GM19372 (cell line): ENCODE results near the gene HNRNPAB.

ENCODE experiments used
- ATAC-seq: cut with Tn5 transposase; IDR thresholded peaks from one replicate; pipeline ENCODE4 v1.9.1; 2021; ENCODE audit warnings: mild to moderate bottlenecking, low read depth, moderate library complexity; ENCODE audit not compliant: unreplicated experiment

HNRNPAB gene

DNA sequence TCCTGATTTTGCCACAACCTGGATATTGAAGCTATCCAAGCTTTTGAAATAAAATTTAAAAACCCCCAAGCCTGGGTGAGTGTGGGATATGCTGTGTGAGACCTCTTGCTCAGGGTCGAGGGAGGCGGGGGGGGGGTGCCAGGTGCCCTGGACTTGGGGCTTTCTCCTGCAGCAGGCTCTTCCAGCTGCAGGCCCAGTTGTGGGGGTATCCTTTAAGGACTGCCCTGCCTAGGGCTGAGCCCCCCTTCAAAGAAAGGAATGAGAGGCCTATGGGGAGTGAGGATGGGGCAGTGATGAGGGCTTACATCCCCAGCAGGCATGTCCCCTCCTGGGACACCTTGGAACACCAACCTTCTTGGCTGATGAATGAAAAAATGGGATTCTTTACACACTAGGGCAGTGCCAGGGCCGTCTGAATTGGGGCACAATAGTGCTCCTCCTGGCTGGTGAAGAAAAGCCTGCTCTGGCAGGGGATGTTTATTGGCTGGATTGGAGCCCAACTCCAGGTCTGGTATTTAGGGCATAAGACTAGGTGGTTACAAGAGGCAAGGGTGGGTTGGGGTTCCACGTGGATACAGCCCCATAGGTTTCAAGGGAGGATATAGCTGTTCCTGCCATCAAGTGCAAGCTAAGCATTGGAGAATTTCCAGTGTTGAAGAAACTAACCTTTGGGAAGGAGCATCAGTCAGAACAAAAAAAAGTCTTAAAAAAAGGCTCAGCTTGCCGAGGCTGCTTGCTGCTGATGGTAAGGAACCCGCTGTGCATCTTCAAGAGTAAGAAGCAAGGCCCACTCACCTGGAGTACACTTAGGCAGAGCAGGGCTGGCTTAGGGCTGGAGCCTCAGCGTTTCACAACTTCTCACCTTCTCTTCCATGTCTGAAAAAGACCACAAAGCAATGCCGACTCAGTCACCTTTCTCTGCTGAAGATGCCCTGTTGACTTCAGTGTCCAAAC lies 7.0 kb downstream of the HNRNPAB start:
- no peak for ATAC-seq

DNA sequence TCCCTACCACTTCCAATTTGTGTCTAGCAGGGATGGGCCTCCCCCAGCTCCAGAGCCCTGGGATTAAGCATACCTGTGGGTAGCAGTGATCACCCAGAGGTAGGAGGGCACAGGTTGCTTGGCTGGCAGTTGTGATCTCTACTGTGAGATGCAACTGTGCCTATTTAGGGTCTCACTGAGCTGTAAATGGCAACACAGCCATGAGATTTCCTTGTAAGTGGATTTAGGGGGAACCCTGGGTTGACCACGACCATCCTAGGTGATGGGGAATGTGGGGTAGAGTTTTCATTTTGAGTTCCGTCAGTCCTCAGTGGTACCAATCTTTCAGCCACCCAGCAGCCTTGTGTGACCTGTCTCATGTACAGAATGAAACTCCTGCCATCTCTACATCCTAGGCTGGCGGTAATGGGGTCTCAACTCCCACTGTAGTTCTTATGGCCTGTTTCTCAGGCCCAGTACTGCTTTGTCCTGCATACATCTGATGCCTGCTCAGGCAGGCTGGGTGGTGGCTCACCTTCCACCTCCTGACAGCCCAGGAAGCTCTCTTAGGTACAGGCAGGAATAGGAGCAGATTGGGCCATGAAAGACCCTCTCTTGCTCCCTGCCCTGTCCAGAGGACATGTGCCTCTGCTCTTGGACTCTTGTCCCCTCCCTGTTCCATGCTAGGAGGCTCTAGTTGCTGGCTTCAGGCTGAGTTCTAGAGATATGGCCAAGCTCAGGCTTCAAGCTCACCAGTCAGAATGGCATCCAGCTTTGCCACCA lies 8.1 kb downstream of the HNRNPAB start:
- ATAC-seq, result no peak

- no peak for ATAC-seq
Observed at GRCh38 chr5:178213003-178213461, 8.7 kb downstream of the HNRNPAB start.

DNA sequence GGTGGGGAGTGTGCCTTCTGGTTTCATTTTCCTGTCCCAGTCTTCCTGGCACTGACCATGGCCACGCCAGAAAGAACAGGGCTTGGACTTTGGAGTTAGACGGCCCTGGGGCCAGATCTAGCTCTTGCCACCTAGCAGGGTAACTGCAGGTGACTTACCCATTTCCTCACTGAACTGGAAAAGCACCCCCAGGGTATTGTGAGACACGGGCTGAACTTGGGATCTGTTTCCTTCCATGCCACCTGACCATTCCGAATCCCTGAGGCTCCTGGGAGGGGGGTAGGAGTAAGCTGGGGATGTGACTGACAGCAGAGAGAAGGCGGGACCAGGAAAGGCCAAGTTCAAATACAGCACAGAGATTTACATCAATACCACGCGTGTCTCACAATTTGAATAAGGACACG lies 9.4 kb downstream of the HNRNPAB start:
- no peak for ATAC-seq

DNA sequence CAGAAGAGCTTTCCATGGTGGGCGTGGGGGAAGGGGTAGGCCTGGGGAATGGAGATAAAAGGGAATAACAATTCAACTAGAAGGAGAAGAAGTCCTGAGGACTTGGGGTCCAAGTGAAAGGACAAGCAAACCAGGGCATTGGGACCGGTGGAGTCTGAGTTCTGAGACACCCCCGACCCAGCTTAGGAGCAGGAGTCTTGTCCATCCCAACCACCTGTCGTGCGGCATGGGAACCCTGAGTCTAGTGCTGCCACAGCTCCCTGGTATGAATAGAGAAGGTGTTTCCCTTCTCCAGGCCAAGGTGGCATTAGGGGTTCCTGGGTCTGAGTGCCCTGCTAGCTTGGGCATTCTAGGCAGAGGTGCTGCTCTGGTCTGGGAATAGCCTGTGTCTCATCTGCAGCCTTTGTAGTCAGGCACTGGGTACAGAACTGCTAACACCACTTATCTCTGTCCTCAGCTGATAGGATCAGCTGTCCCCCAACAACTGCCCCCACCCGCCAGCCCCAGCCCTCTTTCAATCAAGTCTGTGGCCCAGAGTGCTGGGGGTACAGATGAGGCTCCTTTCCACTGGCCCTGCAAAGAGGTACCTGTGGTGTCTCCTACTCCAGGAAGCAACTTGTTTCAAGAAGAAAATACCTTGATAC lies 9.9 kb downstream of the HNRNPAB start:
- ATAC-seq, result no peak

DNA sequence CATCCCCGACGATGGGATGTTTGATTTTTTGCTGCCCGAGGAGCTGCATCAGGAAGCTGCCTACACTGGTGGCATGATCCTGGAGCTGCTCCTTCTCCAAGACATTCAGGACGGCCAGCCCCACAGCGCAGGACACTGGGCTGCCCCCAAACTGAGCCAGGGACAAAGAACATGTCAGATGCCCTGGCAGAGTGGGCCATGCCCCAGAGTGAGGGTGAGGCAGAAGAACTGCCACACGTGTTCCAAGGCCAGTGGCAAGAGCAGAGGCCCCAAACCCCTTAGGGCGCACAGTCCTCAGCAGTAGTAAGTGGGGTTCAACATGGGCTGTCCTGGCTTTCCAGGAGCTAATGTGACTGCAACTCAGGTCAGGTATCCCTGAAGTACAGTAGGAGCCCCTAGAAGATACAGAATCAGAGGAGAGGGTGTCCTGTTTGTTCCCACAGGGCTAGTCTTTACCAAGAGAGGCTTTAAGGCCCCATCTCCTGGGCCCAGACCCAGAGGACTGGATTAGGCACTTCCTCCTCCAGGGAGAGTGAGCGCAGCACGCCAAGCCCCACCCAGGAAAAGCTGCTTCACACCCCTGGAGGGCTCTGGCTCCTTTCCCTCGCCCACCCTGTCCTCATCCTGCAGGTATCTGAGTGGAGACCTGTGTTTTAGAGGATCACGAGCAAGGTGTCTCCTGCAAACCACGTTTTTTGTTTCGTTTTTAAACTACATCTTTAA lies 11.1 kb downstream of the HNRNPAB start:
- ATAC-seq, result no peak

GRCh38 chr5:178216088-178216534 lies 11.8 kb downstream of the HNRNPAB start:
- no peak for ATAC-seq

DNA sequence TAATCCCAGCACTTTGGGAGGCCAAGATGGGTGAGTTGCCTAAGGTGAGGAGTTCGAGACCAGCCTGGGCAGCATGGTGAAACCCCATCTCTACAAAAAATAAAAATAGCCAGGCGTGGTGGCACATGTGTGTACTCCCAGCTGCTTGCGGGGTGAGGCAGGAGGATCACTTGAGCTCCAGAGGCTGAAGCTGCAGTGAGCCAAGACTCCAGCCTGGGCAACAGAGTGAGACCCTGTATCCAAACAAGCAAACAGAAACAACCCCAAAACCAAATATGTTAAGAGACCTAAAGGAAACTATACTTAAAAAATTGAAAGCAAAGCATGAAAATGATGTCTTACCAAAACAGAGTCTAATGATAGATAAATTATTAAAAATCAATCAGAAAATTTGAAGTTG lies 12.4 kb downstream of the HNRNPAB start:
- ATAC-seq, result no peak

DNA sequence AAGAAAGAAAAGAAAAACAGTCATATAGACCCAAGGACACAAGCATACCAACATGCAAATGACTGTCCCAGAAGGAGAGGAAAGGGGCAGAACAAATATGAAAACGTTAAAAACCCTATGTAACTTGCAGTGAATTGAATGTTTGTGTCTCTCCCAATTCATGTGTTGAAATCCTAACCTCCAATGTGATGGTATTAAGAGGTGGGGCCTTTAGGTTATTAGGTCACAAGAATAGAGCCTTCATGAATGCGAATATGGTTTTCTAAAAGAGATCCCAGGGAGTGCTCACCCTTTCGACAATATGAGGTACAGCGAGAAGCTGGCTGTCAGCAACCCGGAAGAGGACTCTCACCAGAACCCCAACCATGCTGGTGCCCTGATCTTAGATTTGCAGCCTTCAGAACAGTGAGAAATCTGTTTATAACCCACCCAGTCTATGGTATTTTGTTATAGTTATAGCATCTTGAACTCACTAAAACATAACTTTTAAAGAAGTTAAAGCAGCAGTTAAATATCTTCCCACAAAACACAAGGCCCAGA lies 14.0 kb downstream of the HNRNPAB start:
- ATAC-seq, result no peak

GRCh38 chr5:178218827-178219226 lies 14.5 kb downstream of the HNRNPAB start:
- no peak for ATAC-seq

GRCh38 chr5:178221282-178221681 lies 16.9 kb downstream of the HNRNPAB start:
- ATAC-seq, result no peak

- no peak for ATAC-seq
Observed at GRCh38 chr5:178221853-178222252, 17.5 kb downstream of the HNRNPAB start.

DNA sequence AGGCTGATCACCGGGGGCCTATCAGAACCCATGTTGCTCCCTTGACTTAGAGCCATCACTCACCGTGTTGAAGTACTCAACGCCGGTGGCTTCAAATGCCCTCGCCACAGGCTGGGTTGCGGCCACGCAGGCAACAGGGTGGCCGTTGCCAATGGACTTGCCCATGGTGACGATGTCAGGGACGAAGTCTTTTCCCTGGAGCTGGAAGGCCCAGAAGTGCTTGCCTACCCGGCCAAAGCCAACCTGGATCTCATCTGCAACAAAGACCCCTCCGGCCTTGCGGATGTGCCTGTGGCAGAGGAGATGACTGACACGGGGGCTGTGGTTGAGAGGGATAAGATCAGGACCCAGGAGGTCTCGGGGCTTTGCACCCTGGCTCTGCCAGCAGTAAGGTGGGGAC lies 18.0 kb downstream of the HNRNPAB start:
- no peak for ATAC-seq

- no peak for ATAC-seq
Observed at GRCh38 chr5:178223196-178223773, 19.0 kb downstream of the HNRNPAB start.

DNA sequence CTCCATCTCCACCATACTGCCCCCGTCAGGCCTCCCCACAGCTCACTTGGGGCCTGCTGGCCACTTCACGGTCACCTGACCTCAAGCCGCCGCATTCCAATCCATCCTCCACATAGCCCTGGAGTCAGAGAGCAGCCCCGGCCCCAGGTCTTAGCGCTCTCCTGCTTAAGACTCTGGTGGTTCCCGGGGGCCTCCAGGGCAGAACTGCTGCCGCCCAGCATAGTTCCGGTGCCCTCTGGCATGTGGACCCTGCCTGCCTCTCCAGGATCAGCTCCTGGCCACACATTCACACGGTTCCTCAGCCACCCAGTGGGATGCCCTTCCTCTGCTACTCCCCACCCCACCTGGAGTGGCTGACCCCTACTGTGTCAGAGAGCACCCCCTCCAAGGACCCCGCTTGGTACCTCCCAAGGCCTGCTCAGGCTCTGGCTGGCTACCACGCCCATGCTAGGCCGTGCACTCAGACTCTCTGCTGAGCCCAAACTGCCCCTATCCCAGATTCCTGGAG lies 19.5 kb downstream of the HNRNPAB start:
- ATAC-seq, result no peak

DNA sequence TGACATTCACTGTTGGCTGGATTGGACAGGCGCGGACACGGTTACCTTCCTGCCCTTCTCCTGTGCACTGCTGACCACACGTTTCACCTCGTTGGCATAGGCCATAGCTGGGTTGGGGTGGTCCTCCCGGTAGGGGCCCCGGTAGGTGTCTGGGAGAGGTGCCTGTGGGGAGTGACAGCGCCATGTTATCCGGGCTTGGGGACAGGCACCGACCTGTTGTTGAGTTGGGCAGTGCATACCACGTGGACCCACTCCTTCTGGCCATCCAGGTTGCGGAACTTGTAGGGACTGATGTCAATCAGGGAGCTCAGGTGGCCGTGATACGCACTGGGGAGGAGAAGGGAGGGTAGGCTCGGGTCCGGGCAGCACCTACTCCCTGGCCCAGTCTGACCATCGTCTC lies 20.1 kb downstream of the HNRNPAB start:
- no peak for ATAC-seq

DNA sequence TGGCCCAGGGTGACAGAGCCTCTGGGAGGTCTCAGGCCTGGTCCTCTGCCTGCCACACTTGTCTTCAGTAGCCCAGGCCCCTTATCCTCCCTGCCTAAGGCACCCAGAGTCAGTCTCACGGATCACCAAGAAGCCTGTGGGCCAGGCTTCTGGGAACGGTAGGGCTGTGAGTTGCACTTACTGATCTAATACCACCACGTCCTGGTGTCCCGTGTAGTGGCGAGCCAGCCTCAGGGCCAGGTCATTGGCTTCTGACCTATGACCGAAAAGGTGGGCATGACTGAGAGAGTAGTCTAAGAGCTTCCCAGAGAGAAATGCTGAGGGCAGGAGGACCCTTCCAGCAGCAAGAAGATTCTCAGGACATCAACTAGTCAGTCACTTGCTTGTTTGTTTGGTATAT lies 20.8 kb downstream of the HNRNPAB start:
- no peak for ATAC-seq

- no peak for ATAC-seq
Observed at GRCh38 chr5:178227138-178227659, 22.9 kb downstream of the HNRNPAB start.

DNA sequence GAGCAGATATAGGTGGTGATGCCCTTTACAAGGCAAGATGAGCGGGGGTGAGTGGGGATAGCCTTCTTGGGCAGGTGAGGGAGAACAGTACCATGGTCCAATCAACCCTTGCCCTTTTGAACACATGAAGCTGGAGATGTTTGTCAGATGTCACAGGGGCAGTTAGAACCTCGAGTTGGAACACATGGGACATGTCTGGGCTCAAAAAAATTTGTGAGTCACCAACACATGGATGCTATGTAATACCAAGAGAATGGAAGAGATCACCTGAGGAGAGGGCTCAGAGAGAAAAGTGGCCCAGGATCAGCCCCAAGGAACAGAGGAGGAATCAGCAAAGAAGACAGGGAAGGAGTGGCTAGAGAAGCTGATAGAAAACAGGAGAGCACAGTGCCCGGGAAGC lies 23.6 kb downstream of the HNRNPAB start:
- ATAC-seq, result no peak
